K562 (cell line): ENCODE measurements around the gene CIAO3. TPM values are rescaled to one million over a fixed set of nuclear protein-coding genes. Genes with fewer than 3 reads are reported as not detected.

Source experiments
- BCOR ChIP-seq: fragments of 450-650 bp; IDR thresholded peaks from 2 replicates; pipeline ENCODE4 v1.6.1; 2016
- BHLHE40 ChIP-seq: IDR thresholded peaks from 2 replicates; pipeline ENCODE4 v1.6.1; 2011; ENCODE audit warnings: low read length, improper control_type of control experiment
- CEBPG ChIP-seq, 3 experiments: fragments of 200-800 bp in 1 of 3; sonication (Bioruptor generic) in 1 of 3; sonication (generic) in 1 of 3; formaldehyde crosslinking in 1 of 3; IDR thresholded peaks in 2 of 3; conservative IDR thresholded peaks in 1 of 3; 2 replicates each; pipeline versions ENCODE4 v1.6.1 to v1.8.0; 2016 to 2022; ENCODE audit warnings: missing compliant biosample characterization in 2 of 3, missing genetic modification characterization in 2 of 3, mild to moderate bottlenecking in 1 of 3, missing genetic modification reagents in 1 of 3
- HCFC1 ChIP-seq: IDR thresholded peaks from 2 replicates; pipeline ENCODE4 v1.6.1; 2012; ENCODE audit warnings: low read depth, low read length, improper control_type of control experiment
- MECOM ChIP-seq: fragments of 250-450 bp; sonication (Bioruptor Pico); IDR thresholded peaks from 2 replicates; pipeline ENCODE4 v1.8.0; 2022; ENCODE audit warnings: inconsistent platforms
- MTA2 ChIP-seq: fragments of 450-650 bp; IDR thresholded peaks from 2 replicates; pipeline ENCODE4 v1.6.1; 2016; ENCODE audit warnings: low read depth
- NFXL1 ChIP-seq: fragments of 450-650 bp; formaldehyde crosslinking; IDR thresholded peaks from 2 replicates; pipeline ENCODE4 v1.4.0; 2021; ENCODE audit warnings: mild to moderate bottlenecking
- YY1 ChIP-seq, 3 experiments: IDR thresholded peaks; 2 replicates each; pipeline ENCODE4 v1.6.1; 2011; ENCODE audit warnings: low read length in 2 of 3, mild to moderate bottlenecking in 2 of 3, moderate library complexity in 2 of 3, borderline replicate concordance in 1 of 3, control low read depth in 1 of 3, low read depth in 1 of 3; ENCODE audit not compliant: insufficient read depth in 3 of 3, insufficient replicate concordance in 2 of 3, control insufficient read depth in 1 of 3, insufficient read length in 1 of 3; ENCODE audit errors: extremely low read depth in 1 of 3
- ZNF282 ChIP-seq: sonication (generic); formaldehyde crosslinking; IDR thresholded peaks from 2 replicates; pipeline ENCODE4 v1.8.1; 2023; ENCODE audit warnings: missing genetic modification reagents
- polyA plus RNA-seq, 8 experiments: library from polyadenylated mRNA; depleted of rRNA in 4 of 8; stranded (reverse) in 5 of 8; unstranded in 3 of 8; fragments of >200 nt; fragmentation: Nextera tagmentation in 2 of 8; fragmentation: Illumina TruSeq in 1 of 8; extraction: Ambion mirVana in 2 of 8; extraction: Trizol in 1 of 8; gene quantifications; 2 replicates each; pipeline versions ENCODE4 v1.2.1 to v1.2.3, GENCODE V29; 2011 to 2014; ENCODE audit warnings: inconsistent platforms in 1 of 8, missing spikeins in 1 of 8
- total RNA-seq, 7 experiments: library from RNA; depleted of rRNA in 6 of 7; stranded (reverse); fragments of >200 nt in 6 of 7; fragmentation: Illumina TruSeq in 2 of 7; extraction: Trizol in 2 of 7; gene quantifications; 2 replicates each; pipeline versions ENCODE4 v1.2.1 to v1.2.3, GENCODE V29; 2011 to 2021; ENCODE audit warnings: low replicate concordance in 1 of 7
- TF ChIP-seq, protein P1 (sequence below): fragments of 450-650 bp; IDR thresholded peaks from 2 replicates; pipeline ENCODE4 v1.6.1; 2016; ENCODE audit warnings: low read depth
- TF ChIP-seq, protein P2 (sequence below): fragments of 450-650 bp; formaldehyde crosslinking; IDR thresholded peaks from 2 replicates; pipeline ENCODE4 v1.4.0; 2020; ENCODE audit warnings: mild to moderate bottlenecking, mixed read lengths
- TF ChIP-seq, protein P3 (sequence below), 3 experiments: fragments of 200-800 bp in 1 of 3; fragments of 250-450 bp in 1 of 3; fragments of 450-650 bp in 1 of 3; sonication (Bioruptor Pico) in 1 of 3; sonication (Bioruptor generic) in 1 of 3; formaldehyde crosslinking in 1 of 3; IDR thresholded peaks; 2 replicates each; pipeline versions ENCODE4 v1.6.1 to v1.8.0; 2016 to 2022; ENCODE audit warnings: mild to moderate bottlenecking in 2 of 3, missing genetic modification characterization in 2 of 3, missing compliant biosample characterization in 1 of 3, moderate library complexity in 1 of 3

The CIAO3 gene
- total and polyA plus RNA-seq, 9 of the 15 experiments (the other 6 are each of a cell fraction or from before 2014, with no cell fraction given): 2.2 to 35.6 (median 18.7) TPM

DNA sequence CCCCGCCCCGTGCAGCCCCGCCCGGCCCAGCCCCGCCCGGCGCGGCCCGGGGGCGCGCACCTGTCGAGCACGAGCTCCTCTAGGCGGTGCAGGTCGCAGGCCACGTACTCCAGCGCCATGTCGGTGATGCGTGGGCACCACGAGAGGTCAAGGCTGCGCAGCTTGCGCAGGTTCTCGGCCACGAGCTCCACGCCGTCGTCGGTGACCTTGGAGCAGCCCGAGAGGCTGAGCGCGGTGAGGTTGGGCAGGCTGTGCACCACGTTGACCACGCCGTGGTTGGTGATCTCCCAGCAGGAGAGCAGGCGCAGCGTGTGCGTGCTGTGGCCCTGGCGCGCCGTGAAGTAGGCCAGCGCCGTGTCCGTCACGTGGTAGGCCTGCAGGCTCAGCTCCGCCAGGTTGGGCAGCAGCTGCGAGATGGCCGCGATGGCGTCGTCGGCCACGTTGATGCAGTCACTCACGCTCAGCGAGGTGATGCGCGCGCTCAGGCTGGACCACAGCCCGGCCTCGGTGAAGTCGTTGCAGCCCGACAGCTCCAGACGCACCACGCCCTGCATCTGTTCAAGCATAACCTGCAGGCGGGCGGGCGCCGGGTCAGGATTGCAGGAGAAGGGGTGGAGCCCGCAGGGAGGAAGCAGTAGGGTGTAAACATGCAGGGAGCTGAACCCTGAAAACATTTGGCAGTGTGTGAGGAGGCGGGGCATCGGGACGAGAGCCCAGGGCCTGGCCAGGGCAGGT, 45.3 kb downstream of the CIAO3 start (continued):
- TF ChIP-seq, protein P1, sequence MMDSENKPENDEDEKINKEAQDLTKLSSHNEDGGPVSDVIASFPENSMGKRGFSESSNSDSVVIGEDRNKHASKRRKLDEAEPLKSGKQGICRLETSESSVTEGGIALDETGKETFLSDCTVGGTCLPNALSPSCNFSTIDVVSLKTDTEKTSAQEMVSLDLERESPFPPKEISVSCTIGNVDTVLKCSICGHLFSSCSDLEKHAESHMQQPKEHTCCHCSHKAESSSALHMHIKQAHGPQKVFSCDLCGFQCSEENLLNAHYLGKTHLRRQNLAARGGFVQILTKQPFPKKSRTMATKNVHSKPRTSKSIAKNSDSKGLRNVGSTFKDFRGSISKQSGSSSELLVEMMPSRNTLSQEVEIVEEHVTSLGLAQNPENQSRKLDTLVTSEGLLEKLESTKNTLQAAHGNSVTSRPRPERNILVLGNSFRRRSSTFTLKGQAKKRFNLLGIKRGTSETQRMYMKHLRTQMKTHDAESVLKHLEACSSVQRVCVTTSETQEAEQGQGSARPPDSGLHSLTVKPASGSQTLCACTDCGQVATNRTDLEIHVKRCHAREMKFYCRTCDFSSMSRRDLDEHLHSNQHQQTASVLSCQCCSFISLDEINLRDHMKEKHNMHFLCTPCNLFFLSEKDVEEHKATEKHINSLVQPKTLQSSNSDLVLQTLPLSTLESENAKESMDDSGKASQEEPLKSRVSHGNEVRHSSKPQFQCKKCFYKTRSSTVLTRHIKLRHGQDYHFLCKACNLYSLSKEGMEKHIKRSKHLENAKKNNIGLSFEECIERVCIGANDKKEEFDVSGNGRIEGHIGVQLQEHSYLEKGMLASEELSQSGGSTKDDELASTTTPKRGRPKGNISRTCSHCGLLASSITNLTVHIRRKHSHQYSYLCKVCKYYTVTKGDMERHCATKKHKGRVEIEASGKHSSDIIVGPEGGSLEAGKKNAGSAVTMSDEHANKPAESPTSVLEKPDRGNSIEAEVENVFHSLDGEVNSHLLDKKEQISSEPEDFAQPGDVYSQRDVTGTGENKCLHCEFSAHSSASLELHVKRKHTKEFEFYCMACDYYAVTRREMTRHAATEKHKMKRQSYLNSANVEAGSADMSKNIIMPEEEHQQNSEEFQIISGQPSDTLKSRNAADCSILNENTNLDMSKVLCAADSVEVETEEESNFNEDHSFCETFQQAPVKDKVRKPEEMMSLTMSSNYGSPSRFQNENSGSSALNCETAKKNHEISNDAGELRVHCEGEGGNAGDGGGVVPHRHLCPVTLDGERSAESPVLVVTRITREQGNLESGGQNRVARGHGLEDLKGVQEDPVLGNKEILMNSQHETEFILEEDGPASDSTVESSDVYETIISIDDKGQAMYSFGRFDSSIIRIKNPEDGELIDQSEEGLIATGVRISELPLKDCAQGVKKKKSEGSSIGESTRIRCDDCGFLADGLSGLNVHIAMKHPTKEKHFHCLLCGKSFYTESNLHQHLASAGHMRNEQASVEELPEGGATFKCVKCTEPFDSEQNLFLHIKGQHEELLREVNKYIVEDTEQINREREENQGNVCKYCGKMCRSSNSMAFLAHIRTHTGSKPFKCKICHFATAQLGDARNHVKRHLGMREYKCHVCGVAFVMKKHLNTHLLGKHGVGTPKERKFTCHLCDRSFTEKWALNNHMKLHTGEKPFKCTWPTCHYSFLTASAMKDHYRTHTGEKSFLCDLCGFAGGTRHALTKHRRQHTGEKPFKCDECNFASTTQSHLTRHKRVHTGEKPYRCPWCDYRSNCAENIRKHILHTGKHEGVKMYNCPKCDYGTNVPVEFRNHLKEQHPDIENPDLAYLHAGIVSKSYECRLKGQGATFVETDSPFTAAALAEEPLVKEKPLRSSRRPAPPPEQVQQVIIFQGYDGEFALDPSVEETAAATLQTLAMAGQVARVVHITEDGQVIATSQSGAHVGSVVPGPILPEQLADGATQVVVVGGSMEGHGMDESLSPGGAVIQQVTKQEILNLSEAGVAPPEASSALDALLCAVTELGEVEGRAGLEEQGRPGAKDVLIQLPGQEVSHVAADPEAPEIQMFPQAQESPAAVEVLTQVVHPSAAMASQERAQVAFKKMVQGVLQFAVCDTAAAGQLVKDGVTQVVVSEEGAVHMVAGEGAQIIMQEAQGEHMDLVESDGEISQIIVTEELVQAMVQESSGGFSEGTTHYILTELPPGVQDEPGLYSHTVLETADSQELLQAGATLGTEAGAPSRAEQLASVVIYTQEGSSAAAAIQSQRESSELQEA: no peak
- TF ChIP-seq, protein P2, sequence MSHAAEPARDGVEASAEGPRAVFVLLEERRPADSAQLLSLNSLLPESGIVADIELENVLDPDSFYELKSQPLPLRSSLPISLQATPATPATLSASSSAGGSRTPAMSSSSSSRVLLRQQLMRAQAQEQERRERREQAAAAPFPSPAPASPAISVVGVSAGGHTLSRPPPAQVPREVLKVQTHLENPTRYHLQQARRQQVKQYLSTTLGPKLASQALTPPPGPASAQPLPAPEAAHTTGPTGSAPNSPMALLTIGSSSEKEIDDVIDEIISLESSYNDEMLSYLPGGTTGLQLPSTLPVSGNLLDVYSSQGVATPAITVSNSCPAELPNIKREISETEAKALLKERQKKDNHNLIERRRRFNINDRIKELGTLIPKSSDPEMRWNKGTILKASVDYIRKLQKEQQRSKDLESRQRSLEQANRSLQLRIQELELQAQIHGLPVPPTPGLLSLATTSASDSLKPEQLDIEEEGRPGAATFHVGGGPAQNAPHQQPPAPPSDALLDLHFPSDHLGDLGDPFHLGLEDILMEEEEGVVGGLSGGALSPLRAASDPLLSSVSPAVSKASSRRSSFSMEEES: peak; percentile 12; the same call in 1 of the 2 replicates
- TF ChIP-seq NFXL1 (CRISPR knock-in tag) (no peak), CEBPG (CRISPR knock-in tag; IDR thresholded peaks at IDR 0.05) (peak; percentile 69), CEBPG (tag; conservative IDR thresholded peaks at IDR 0.05 in 1 of 2, IDR thresholded peaks at IDR 0.05 in 1 of 2) (no peak), BCOR (0 out of 2 replicates have a peak, but pooled peaks have one; percentile 12), ZNF282 (CRISPR knock-in tag) (peak; percentile 71), MECOM (no peak), BHLHE40 (peak; percentile 48; the same call in 1 of the 2 replicates), MTA2 (no peak), HCFC1 (no peak; the same call in 1 of the 2 replicates), YY1 (IDR thresholded peaks at IDR 0.05; ENCODE audit: borderline replicate concordance in 1 of 3, control insufficient read depth in 1 of 3, extremely low read depth in 1 of 3, insufficient read depth in 3 of 3, insufficient read length in 1 of 3, insufficient replicate concordance in 2 of 3, low read depth in 1 of 3, low read length in 2 of 3) (peak in 2 of 3 experiments; percentile 26 to 59)
- TF ChIP-seq, protein P3, sequence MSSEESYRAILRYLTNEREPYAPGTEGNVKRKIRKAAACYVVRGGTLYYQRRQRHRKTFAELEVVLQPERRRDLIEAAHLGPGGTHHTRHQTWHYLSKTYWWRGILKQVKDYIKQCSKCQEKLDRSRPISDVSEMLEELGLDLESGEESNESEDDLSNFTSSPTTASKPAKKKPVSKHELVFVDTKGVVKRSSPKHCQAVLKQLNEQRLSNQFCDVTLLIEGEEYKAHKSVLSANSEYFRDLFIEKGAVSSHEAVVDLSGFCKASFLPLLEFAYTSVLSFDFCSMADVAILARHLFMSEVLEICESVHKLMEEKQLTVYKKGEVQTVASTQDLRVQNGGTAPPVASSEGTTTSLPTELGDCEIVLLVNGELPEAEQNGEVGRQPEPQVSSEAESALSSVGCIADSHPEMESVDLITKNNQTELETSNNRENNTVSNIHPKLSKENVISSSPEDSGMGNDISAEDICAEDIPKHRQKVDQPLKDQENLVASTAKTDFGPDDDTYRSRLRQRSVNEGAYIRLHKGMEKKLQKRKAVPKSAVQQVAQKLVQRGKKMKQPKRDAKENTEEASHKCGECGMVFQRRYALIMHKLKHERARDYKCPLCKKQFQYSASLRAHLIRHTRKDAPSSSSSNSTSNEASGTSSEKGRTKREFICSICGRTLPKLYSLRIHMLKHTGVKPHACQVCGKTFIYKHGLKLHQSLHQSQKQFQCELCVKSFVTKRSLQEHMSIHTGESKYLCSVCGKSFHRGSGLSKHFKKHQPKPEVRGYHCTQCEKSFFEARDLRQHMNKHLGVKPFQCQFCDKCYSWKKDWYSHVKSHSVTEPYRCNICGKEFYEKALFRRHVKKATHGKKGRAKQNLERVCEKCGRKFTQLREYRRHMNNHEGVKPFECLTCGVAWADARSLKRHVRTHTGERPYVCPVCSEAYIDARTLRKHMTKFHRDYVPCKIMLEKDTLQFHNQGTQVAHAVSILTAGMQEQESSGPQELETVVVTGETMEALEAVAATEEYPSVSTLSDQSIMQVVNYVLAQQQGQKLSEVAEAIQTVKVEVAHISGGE (CRISPR knock-in tag; IDR thresholded peaks at IDR 0.05): peak in 1 of 3 experiments; percentile 43; a peak in 1 of 6 replicates
